ENCODE data around the gene TRIM24. TPM values are rescaled to one million over a fixed set of nuclear protein-coding genes. Genes with fewer than 3 reads are reported as not detected.
"Not testable (repeated sequence)": the region's sequence is repeated elsewhere in the genome, so short reads cannot be mapped to it uniquely, and the experiment has no call there.

TRIM24 gene
- total and polyA plus RNA-seq, 8 donors = 4.4 to 19.2 (median 12.4) TPM

- Histone ChIP-seq H3K27me3 (no peaks in the 10 kb centered on the region), H3K4me1 (no peaks in the 10 kb centered on the region), H3K27ac (no peak overlapping the region), H3K9me3 (peaks cover 0 to 14% (median 5%) of the 10 kb centered on the region in 4 donors), H3K4me3 (no peak overlapping the region), H3K36me3 (peaks cover 0 to 21% (median 0%) of the 10 kb centered on the region in 3 donors)
- intact Hi-C loops (cut with DNase I) = no loop called here
- 88% methylated on average over 5 of the region's 5 CpGs for WGBS, 2 donors
- FAIRE-seq (no peak), DNase-seq (no peak), ATAC-seq (no peak)
- no peak for TF ChIP-seq CTCF (IDR thresholded peaks at IDR 0.05)
Observed at GRCh38 chr7:138527746-138528223, 67.7 kb downstream of the TRIM24 start.

GRCh38 chr7:138536833-138537232 is 76.8 kb downstream of the TRIM24 start:
- H3K4me1 ChIP-seq; H3K27me3 ChIP-seq; intact Hi-C loops (cut with DNase I); ATAC-seq; DNase-seq; FAIRE-seq; H3K9me3 ChIP-seq; H3K27ac ChIP-seq; H3K4me3 ChIP-seq: not testable (repeated sequence)
- 93 to 96% methylated on average over 19 to 20 of the region's 20 CpGs for WGBS, 2 donors
- peaks cover 0 to 17% (median 0%) of the 10 kb centered on the region in 3 donors for H3K36me3 ChIP-seq

GRCh38 chr7:138538518-138538917 is 78.5 kb downstream of the TRIM24 start:
- Histone ChIP-seq H3K27ac (no peak overlapping the region), H3K36me3 (peaks cover 0 to 25% (median 0%) of the 10 kb centered on the region in 3 donors), H3K4me1 (no peaks in the 10 kb centered on the region), H3K9me3 (no peaks in the 10 kb centered on the region), H3K4me3 (no peak overlapping the region), H3K27me3 (no peaks in the 10 kb centered on the region)
- ATAC-seq (no peak), DNase-seq (no peak), FAIRE-seq (no peak)
- 55 to 58% methylated on average over 2 of the region's 2 CpGs for WGBS, 2 donors
- TF ChIP-seq CTCF (IDR thresholded peaks at IDR 0.05) = no peak
- intact Hi-C loops (cut with DNase I) = no loop called here

- Histone ChIP-seq H3K27ac (no peak overlapping the region), H3K4me1 (no peaks in the 10 kb centered on the region), H3K9me3 (no peaks in the 10 kb centered on the region), H3K27me3 (no peaks in the 10 kb centered on the region), H3K36me3 (peaks cover 0 to 25% (median 0%) of the 10 kb centered on the region in 3 donors), H3K4me3 (no peak overlapping the region)
- WGBS, 2 donors = 99% methylated on average over 2 of the region's 2 CpGs
- DNase-seq = no peak
- no peak for ATAC-seq
- TF ChIP-seq CTCF (IDR thresholded peaks at IDR 0.05) = no peak
- intact Hi-C loops (cut with DNase I) = no loop called here
- no peak for FAIRE-seq
Observed at GRCh38 chr7:138538997-138539644, 79.1 kb downstream of the TRIM24 start.

- Histone ChIP-seq H3K9me3 (no peaks in the 10 kb centered on the region), H3K4me3 (no peak overlapping the region), H3K36me3 (peaks cover 0 to 25% (median 0%) of the 10 kb centered on the region in 3 donors), H3K27me3 (no peaks in the 10 kb centered on the region), H3K4me1 (no peaks in the 10 kb centered on the region), H3K27ac (no peak overlapping the region)
- ATAC-seq = no peak
- 93 to 100% methylated on average over 2 of the region's 2 CpGs for WGBS, 2 donors
- DNase-seq = no peak
- FAIRE-seq = no peak
- intact Hi-C loops (cut with DNase I) = no loop called here
- TF ChIP-seq CTCF (IDR thresholded peaks at IDR 0.05) = no peak
Observed at GRCh38 chr7:138542183-138542582, 82.1 kb downstream of the TRIM24 start.
